Measurements from ENCODE around the gene SLC25A21. TPM values are rescaled to one million over a fixed set of nuclear protein-coding genes. Genes with fewer than 3 reads are reported as not detected.

Gene SLC25A21
- total RNA-seq, 1 donor: 1.3 TPM

DNA sequence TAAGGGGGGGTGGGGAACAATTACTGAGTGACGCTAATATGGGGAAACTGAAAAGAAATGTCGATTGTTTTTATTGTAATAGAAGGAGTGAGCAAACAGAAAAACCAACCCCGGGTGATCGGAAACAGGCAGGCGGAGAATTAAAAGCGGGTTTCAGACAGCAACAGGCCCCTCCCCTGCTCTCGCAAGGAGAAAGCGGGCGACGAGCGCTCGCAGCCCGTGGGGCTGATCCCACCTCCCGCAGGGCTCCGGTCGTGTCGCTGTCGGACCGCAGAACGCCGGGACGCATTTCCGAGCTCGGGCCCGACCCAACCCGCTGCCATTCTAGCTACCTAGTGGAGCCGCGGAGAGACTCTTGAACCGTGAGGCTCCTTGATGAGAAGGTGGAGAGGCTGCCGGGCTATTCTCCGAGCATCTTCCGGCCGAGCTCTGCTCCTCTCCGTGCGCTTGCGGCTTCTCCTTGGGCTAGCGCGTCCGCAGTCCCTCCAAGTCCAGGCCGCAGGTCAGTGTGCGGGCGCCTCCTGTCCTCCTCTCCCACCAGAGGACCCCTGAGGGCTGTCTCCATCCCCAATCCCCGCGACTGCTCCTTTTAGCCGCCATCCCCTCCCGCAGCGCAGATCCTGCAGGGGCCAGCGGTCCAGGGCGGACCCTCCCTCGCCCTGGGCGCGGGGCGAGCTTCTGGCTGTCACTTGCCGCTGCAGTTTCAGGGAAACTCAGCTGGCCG is 514.8 kb downstream of the SLC25A21 start:
- TF ChIP-seq, protein P1, sequence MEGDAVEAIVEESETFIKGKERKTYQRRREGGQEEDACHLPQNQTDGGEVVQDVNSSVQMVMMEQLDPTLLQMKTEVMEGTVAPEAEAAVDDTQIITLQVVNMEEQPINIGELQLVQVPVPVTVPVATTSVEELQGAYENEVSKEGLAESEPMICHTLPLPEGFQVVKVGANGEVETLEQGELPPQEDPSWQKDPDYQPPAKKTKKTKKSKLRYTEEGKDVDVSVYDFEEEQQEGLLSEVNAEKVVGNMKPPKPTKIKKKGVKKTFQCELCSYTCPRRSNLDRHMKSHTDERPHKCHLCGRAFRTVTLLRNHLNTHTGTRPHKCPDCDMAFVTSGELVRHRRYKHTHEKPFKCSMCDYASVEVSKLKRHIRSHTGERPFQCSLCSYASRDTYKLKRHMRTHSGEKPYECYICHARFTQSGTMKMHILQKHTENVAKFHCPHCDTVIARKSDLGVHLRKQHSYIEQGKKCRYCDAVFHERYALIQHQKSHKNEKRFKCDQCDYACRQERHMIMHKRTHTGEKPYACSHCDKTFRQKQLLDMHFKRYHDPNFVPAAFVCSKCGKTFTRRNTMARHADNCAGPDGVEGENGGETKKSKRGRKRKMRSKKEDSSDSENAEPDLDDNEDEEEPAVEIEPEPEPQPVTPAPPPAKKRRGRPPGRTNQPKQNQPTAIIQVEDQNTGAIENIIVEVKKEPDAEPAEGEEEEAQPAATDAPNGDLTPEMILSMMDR (IDR thresholded peaks at IDR 0.05; ENCODE audit: insufficient read depth, low read depth, low read length): no peak
- H3K4me3 ChIP-seq (ENCODE audit: low read depth, low read length): no peak overlapping the region
- no peak for DNase-seq (ENCODE audit: low read depth)

DNA sequence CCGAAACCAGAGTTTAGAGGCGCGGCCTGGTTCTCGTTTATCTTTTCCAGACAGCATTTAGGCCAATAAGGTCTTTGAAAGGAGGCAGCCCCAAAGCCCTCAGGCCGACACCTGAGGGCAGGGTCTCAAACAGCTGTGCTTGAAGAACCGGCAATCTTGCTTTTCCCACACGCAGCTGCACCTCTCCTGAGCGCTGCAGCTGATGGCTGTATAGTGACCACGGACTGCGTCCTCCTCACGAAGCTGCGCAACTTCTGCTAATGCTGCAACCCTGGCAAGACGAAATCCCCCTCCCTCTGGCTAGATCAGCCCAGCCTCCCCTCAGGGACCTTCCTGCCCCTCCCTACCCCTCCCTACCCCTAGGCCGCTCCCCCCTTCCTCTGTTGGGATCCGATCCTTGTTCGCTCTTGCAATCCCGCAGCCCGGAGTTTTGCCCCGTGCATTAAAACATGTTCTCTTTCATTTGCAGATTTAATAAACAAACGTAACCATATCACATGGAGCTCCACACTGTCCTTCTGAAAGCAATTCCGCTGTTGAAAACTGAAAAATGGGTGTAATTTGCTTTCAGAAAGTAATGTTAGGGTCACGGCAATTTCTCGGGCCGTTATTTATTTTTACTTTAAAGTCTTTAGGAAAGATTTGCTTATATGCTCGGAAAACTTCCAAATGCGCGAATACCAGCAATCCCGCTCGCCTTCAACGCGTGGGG is 515.6 kb downstream of the SLC25A21 start:
- no peak overlapping the region for H3K4me3 ChIP-seq (ENCODE audit: low read depth, low read length)
- no peak for DNase-seq (ENCODE audit: low read depth)
- TF ChIP-seq, protein P1 (IDR thresholded peaks at IDR 0.05; ENCODE audit: insufficient read depth, low read depth, low read length): no peak

- no peak for DNase-seq (ENCODE audit: low read depth)
- TF ChIP-seq, protein P1 (IDR thresholded peaks at IDR 0.05; ENCODE audit: insufficient read depth, low read depth, low read length): peak; percentile 24
- H3K4me3 ChIP-seq (ENCODE audit: low read depth, low read length): no peak overlapping the region
Measured at GRCh38 chr14:36655963-36656686, 516.3 kb downstream of the SLC25A21 start.

GRCh38 chr14:36655571-36655962 is 516.8 kb downstream of the SLC25A21 start:
- TF ChIP-seq, protein P1 (IDR thresholded peaks at IDR 0.05; ENCODE audit: insufficient read depth, low read depth, low read length): no peak
- no peak for DNase-seq (ENCODE audit: low read depth)
- H3K4me3 ChIP-seq (ENCODE audit: low read depth, low read length): no peak overlapping the region

GRCh38 chr14:36654794-36655381 is 517.5 kb downstream of the SLC25A21 start:
- H3K4me3 ChIP-seq (ENCODE audit: low read depth, low read length): no peak overlapping the region
- TF ChIP-seq, protein P1 (IDR thresholded peaks at IDR 0.05; ENCODE audit: insufficient read depth, low read depth, low read length): no peak
- no peak for DNase-seq (ENCODE audit: low read depth)

- H3K4me3 ChIP-seq (ENCODE audit: low read depth, low read length): no peak overlapping the region
- TF ChIP-seq, protein P1 (IDR thresholded peaks at IDR 0.05; ENCODE audit: insufficient read depth, low read depth, low read length): no peak
- no peak for DNase-seq (ENCODE audit: low read depth)
Measured at GRCh38 chr14:36653962-36654793, 518.2 kb downstream of the SLC25A21 start.

Data from fibroblast of villous mesenchyme (primary cell).